Activated CD8-positive, alpha-beta T cell treated with anti-CD3 and anti-CD28 coated beads for 36 hours (primary cell): Measurements from ENCODE around the gene CAMK4. TPM values are rescaled to one million over a fixed set of nuclear protein-coding genes. Genes with fewer than 3 reads are reported as not detected.
A peak's percentile ranks its signal among the peaks of the same experiment; 100 is the strongest.

Source experiments
- ATAC-seq: fragments of 200-7000 bp; cut with Tn5 transposase; one replicate; pipeline ENCODE4 v1.10.0; 2021; ENCODE audit warnings: mild to moderate bottlenecking, moderate library complexity
- CTCF ChIA-PET: fragments of 350-600 bp; sonication (Branson Sonifier 250); formaldehyde crosslinking; loops from one replicate; lab custom pipeline; 2021; ENCODE audit warnings: antibody characterized with exemption; lab: Charles Lee
- POLR2A ChIA-PET: fragments of 350-600 bp; sonication (Branson Sonifier 250); formaldehyde crosslinking; loops from one replicate; lab custom pipeline; 2021; ENCODE audit warnings: antibody characterized with exemption; lab: Charles Lee
- DNase-seq: peaks from one replicate; pipeline ENCODE4 v3.0.0-alpha.2; 2020
- H3K27ac Mint-ChIP-seq: one replicate; pipeline ENCODE4 v1.8.0; 2021; ENCODE audit warnings: mild to moderate bottlenecking, mixed read lengths
- H3K27me3 Mint-ChIP-seq: one replicate; pipeline ENCODE4 v1.8.0; 2021; ENCODE audit warnings: mixed read lengths
- H3K36me3 Mint-ChIP-seq: one replicate; pipeline ENCODE4 v1.8.0; 2021; ENCODE audit warnings: low read depth, mixed read lengths
- H3K4me1 Mint-ChIP-seq: one replicate; pipeline ENCODE4 v1.8.0; 2021; ENCODE audit warnings: low read depth, mixed read lengths
- H3K4me3 Mint-ChIP-seq: one replicate; pipeline ENCODE4 v1.8.0; 2021; ENCODE audit warnings: mild to moderate bottlenecking, moderate library complexity, mixed read lengths
- H3K9me3 Mint-ChIP-seq: one replicate; pipeline ENCODE4 v1.8.0; 2021; ENCODE audit warnings: mixed read lengths
- CTCF ChIP-seq: fragments of 200-600 bp; IDR thresholded peaks from one replicate; pipeline ENCODE4 v1.8.0; 2022; ENCODE audit warnings: antibody characterized with exemption, mild to moderate bottlenecking
- intact Hi-C: fragments of 100-400 bp; cut with micrococcal nuclease; formaldehyde crosslinking; loops from one replicate; pipeline ENCODE4 v1.10.0; 2022
- total RNA-seq, 2 experiments: library from RNA; stranded (reverse); gene quantifications; one replicate each; pipeline ENCODE4 v1.2.3, GENCODE V29; 2021

CAMK4 gene
- total RNA-seq, 2 experiments from 2014 or later: 79.7 to 80.7 TPM

GRCh38 chr5:111337688-111338087 is 113.5 kb downstream of the CAMK4 start:
- intact Hi-C loops: no loop called here
- Mint-ChIP-seq H3K4me3 (peak overlapping the region; percentile 7), H3K4me1 (peaks cover 71% of the 10 kb centered on the region), H3K36me3 (peaks cover 8% of the 10 kb centered on the region), H3K9me3 (no peaks in the 10 kb centered on the region), H3K27me3 (no peaks in the 10 kb centered on the region), H3K27ac (peak overlapping the region; percentile 85)
- ChIA-PET POLR2A (interaction anchor here (0.8 kb wide), 1 partner anchor 19 kb away, joined by 3 read pairs; no protein-coding TSS in a partner anchor), CTCF (interaction anchor here (0.8 to 1.2 kb wide), 4 partner anchors 10 to 180 kb away, joined by 3 to 4 read pairs (median 4); no protein-coding TSS in a partner anchor)
- peak; percentile 82 for ATAC-seq
- DNase-seq: peak; percentile 4
- no peak for TF ChIP-seq CTCF

GRCh38 chr5:111345731-111346130 is 121.5 kb downstream of the CAMK4 start:
- H3K4me3 Mint-ChIP-seq: no peak overlapping the region
- H3K4me1 Mint-ChIP-seq: peaks cover 49% of the 10 kb centered on the region
- intact Hi-C loops: no loop called here
- ChIA-PET POLR2A (no interaction called here), CTCF (interaction anchor here (0.7 to 1.1 kb wide), 4 partner anchors 9 to 67 kb away, joined by 3 read pairs; no protein-coding TSS in a partner anchor)
- no peak for ATAC-seq
- no peaks in the 10 kb centered on the region for H3K9me3 Mint-ChIP-seq
- no peaks in the 10 kb centered on the region for H3K27me3 Mint-ChIP-seq
- no peak for TF ChIP-seq CTCF
- peak overlapping the region; percentile 58 for H3K27ac Mint-ChIP-seq
- peaks cover 33% of the 10 kb centered on the region for H3K36me3 Mint-ChIP-seq
- DNase-seq: no peak

GRCh38 chr5:111347021-111347420 is 122.8 kb downstream of the CAMK4 start:
- DNase-seq (no peak), ATAC-seq (no peak)
- H3K4me3 Mint-ChIP-seq: no peak overlapping the region
- H3K9me3 Mint-ChIP-seq: no peaks in the 10 kb centered on the region
- H3K27me3 Mint-ChIP-seq: no peaks in the 10 kb centered on the region
- H3K4me1 Mint-ChIP-seq: peaks cover 44% of the 10 kb centered on the region
- no peak for TF ChIP-seq CTCF
- peaks cover 41% of the 10 kb centered on the region for H3K36me3 Mint-ChIP-seq
- ChIA-PET CTCF (interaction anchor here (1.3 kb wide), 1 partner anchor 9 kb away, joined by 4 read pairs; no protein-coding TSS in a partner anchor), POLR2A (no interaction called here)
- intact Hi-C loops: no loop called here
- H3K27ac Mint-ChIP-seq: peak overlapping the region; percentile 28

- Mint-ChIP-seq H3K4me1 (peaks cover 51% of the 10 kb centered on the region), H3K9me3 (no peaks in the 10 kb centered on the region), H3K27ac (no peak overlapping the region), H3K4me3 (no peak overlapping the region), H3K36me3 (peaks cover 42% of the 10 kb centered on the region), H3K27me3 (no peaks in the 10 kb centered on the region)
- TF ChIP-seq CTCF: no peak
- CTCF ChIA-PET: interaction anchor here (1.4 to 1.7 kb wide), 2 partner anchors 11 to 12 kb away, joined by 3 to 4 read pairs; no protein-coding TSS in a partner anchor
- POLR2A ChIA-PET: no interaction called here
- DNase-seq (no peak), ATAC-seq (peak; percentile 20)
- intact Hi-C loops: no loop called here
Observed at GRCh38 chr5:111348661-111349329, 124.6 kb downstream of the CAMK4 start.

GRCh38 chr5:111349429-111349828 is 125.2 kb downstream of the CAMK4 start:
- TF ChIP-seq CTCF: no peak
- Mint-ChIP-seq H3K27me3 (no peaks in the 10 kb centered on the region), H3K27ac (no peak overlapping the region), H3K4me3 (no peak overlapping the region), H3K4me1 (peaks cover 52% of the 10 kb centered on the region), H3K36me3 (peaks cover 43% of the 10 kb centered on the region), H3K9me3 (peaks cover 2% of the 10 kb centered on the region)
- no peak for DNase-seq
- CTCF ChIA-PET: interaction anchor here (1.4 to 1.7 kb wide), 2 partner anchors 11 to 13 kb away, joined by 3 to 4 read pairs; no protein-coding TSS in a partner anchor
- ATAC-seq: no peak
- POLR2A ChIA-PET: no interaction called here
- intact Hi-C loops: no loop called here
